SU-DHL-6 (cell line): ENCODE measurements around the gene CPLANE1.

ENCODE experiments used
- EZH2phosphoT487 ChIP-seq: fragments of 200-600 bp; sonication (generic), shearing (Covaris generic); conservative IDR thresholded peaks from 2 replicates; pipeline ENCODE4 v1.6.1; 2018; ENCODE audit warnings: mild to moderate bottlenecking, antibody characterized with exemption, low read length, moderate library complexity, mixed read lengths
- TF ChIP-seq, protein P1 (sequence below): fragments of 200-600 bp; sonication (generic); IDR thresholded peaks from one replicate; pipeline ENCODE4 v1.5.1; 2017; ENCODE audit warnings: antibody characterized with exemption, mild to moderate bottlenecking, low read length, moderate library complexity; ENCODE audit not compliant: insufficient read depth, poor library complexity, severe bottlenecking

DNA sequence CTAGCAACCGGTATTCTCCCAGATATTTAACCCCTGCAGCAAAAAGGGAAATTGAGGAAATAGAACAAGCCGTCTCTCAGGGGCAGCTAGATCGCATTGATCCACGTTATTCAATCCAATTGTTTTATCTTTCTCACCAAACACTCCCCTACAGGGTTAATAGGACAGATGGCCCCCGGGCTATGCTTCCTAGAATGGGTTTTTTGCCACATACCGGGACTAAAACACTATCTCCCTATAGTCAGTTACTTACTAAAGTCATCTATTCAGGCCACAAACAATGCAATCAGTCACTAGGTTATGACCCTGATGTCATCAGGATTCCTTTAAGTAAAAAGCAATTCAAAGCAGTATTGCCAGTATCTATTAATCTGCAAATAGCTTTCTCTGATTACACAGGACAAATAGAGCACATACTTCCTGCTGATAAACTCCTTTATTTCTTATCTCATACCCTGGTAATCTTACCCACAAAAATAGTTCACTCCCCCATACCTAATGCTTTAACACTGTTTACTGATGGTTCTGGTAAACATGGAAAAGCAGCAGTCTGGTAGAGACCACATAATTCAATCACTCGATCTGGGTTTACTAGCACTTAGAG lies 159.0 kb downstream of the CPLANE1 start:
- TF ChIP-seq, protein P1, sequence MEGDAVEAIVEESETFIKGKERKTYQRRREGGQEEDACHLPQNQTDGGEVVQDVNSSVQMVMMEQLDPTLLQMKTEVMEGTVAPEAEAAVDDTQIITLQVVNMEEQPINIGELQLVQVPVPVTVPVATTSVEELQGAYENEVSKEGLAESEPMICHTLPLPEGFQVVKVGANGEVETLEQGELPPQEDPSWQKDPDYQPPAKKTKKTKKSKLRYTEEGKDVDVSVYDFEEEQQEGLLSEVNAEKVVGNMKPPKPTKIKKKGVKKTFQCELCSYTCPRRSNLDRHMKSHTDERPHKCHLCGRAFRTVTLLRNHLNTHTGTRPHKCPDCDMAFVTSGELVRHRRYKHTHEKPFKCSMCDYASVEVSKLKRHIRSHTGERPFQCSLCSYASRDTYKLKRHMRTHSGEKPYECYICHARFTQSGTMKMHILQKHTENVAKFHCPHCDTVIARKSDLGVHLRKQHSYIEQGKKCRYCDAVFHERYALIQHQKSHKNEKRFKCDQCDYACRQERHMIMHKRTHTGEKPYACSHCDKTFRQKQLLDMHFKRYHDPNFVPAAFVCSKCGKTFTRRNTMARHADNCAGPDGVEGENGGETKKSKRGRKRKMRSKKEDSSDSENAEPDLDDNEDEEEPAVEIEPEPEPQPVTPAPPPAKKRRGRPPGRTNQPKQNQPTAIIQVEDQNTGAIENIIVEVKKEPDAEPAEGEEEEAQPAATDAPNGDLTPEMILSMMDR = no peak
- TF ChIP-seq EZH2phosphoT487 = no peak
